MM.1S (cell line): ENCODE measurements around the gene RASSF3.

Source experiments
- DNase-seq: peaks from one replicate; pipeline ENCODE4 v3.0.0-alpha.2; 2015
- H2AFZ ChIP-seq: fragments of 300-600 bp; sonication (generic); 2 replicates; pipeline ENCODE4 v1.6.0; 2016; ENCODE audit warnings: antibody characterized with exemption, low read length
- H3F3A ChIP-seq: fragments of 300-600 bp; sonication (generic); 2 replicates; pipeline ENCODE4 v1.6.1; 2016; ENCODE audit warnings: mild to moderate bottlenecking, antibody characterized with exemption, low read length, moderate library complexity, mixed read lengths; ENCODE audit not compliant: insufficient read depth
- H3K27ac ChIP-seq: fragments of 300-600 bp; sonication (generic); 2 replicates; pipeline ENCODE4 v1.5.1; 2016; ENCODE audit warnings: mild to moderate bottlenecking, low read length
- H3K27me3 ChIP-seq: fragments of 300-600 bp; sonication (generic); replicated peaks from 2 replicates; pipeline ENCODE4 v1.6.0; 2016; ENCODE audit warnings: low read length; ENCODE audit not compliant: insufficient read depth
- H3K36me3 ChIP-seq: fragments of 300-600 bp; sonication (generic); replicated peaks from 2 replicates; pipeline ENCODE4 v1.6.1; 2016; ENCODE audit warnings: mild to moderate bottlenecking, low read length, mixed read lengths; ENCODE audit not compliant: insufficient read depth
- H3K4me1 ChIP-seq: fragments of 300-600 bp; sonication (generic); 2 replicates; pipeline ENCODE4 v1.6.1; 2016; ENCODE audit warnings: low read length, mixed read lengths
- H3K4me2 ChIP-seq: fragments of 300-600 bp; sonication (generic); 2 replicates; pipeline ENCODE4 v1.6.0; 2016; ENCODE audit warnings: low read depth, low read length
- H3K4me3 ChIP-seq: fragments of 300-600 bp; sonication (generic); 2 replicates; pipeline ENCODE4 v1.5.1; 2016; ENCODE audit warnings: low read length, mixed read lengths
- H3K79me2 ChIP-seq: fragments of 300-600 bp; sonication (generic); 2 replicates; pipeline ENCODE4 v1.6.1; 2016; ENCODE audit warnings: mixed run types, low read length, mixed read lengths
- H3K9ac ChIP-seq: fragments of 300-600 bp; sonication (generic); 2 replicates; pipeline ENCODE4 v1.6.1; 2016; ENCODE audit warnings: low read length, mixed read lengths
- H3K9me2 ChIP-seq: fragments of 300-600 bp; sonication (generic); replicated peaks from 2 replicates; pipeline ENCODE4 v1.6.1; 2016; ENCODE audit warnings: mild to moderate bottlenecking, low read length, mixed read lengths; ENCODE audit not compliant: insufficient read depth
- H3K9me3 ChIP-seq: fragments of 300-600 bp; sonication (generic); replicated peaks from 2 replicates; pipeline ENCODE4 v1.6.1; 2016; ENCODE audit warnings: mild to moderate bottlenecking, low read length, mixed read lengths; ENCODE audit not compliant: insufficient read depth
- H4K20me1 ChIP-seq: fragments of 300-600 bp; sonication (generic); 2 replicates; pipeline ENCODE4 v1.6.1; 2016; ENCODE audit warnings: mild to moderate bottlenecking, low read length, moderate library complexity, mixed read lengths; ENCODE audit not compliant: insufficient read depth
- EZH2 ChIP-seq: fragments of 300-600 bp; sonication (generic); optimal IDR thresholded peaks from 2 replicates; pipeline ENCODE3; 2017; ENCODE audit warnings: low read depth, mild to moderate bottlenecking, antibody characterized with exemption, low read length, mixed read lengths
- EZH2phosphoT487 ChIP-seq: fragments of 300-600 bp; sonication (generic); IDR thresholded peaks from 2 replicates; pipeline ENCODE4 v1.6.1; 2018; ENCODE audit warnings: antibody characterized with exemption, low read length
- TF ChIP-seq, protein P1 (sequence below): fragments of 300-600 bp; sonication (generic); IDR thresholded peaks from 2 replicates; pipeline ENCODE4 v1.5.1; 2016; ENCODE audit warnings: antibody characterized with exemption, low read length, mixed read lengths

RASSF3 gene

DNA sequence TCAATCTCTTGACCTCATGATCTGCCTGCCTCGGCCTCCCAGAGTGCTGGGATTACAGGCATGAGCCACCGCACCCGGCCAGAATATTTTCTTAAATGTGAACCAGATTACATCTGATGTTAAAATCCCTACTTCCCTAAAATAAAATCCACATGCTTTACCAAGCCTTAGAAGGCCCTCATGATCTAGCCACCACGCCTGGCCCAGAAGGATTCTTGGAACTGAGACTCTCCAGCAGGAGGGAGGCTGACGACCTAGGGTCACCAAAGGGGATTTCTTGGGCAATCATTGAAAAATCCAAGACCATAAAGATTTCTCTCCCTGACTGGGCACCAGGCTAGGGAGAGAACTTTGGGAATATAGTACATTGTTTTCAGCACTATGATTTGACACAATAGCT, 25.2 kb upstream of the RASSF3 start:
- no peak for DNase-seq
- Histone ChIP-seq H4K20me1 (no peaks in the 10 kb centered on the region), H3K79me2 (no peaks in the 10 kb centered on the region), H3K27me3 (no peaks in the 10 kb centered on the region), H2AFZ (no peak overlapping the region), H3K4me2 (no peak overlapping the region), H3K9me2 (no peaks in the 10 kb centered on the region), H3K36me3 (no peaks in the 10 kb centered on the region), H3F3A (no peaks in the 10 kb centered on the region), H3K4me1 (no peaks in the 10 kb centered on the region), H3K9ac (no peak overlapping the region), H3K9me3 (no peaks in the 10 kb centered on the region), H3K4me3 (no peak overlapping the region), H3K27ac (no peak overlapping the region)
- TF ChIP-seq EZH2 (no peak), EZH2phosphoT487 (no peak)
- TF ChIP-seq, protein P1, sequence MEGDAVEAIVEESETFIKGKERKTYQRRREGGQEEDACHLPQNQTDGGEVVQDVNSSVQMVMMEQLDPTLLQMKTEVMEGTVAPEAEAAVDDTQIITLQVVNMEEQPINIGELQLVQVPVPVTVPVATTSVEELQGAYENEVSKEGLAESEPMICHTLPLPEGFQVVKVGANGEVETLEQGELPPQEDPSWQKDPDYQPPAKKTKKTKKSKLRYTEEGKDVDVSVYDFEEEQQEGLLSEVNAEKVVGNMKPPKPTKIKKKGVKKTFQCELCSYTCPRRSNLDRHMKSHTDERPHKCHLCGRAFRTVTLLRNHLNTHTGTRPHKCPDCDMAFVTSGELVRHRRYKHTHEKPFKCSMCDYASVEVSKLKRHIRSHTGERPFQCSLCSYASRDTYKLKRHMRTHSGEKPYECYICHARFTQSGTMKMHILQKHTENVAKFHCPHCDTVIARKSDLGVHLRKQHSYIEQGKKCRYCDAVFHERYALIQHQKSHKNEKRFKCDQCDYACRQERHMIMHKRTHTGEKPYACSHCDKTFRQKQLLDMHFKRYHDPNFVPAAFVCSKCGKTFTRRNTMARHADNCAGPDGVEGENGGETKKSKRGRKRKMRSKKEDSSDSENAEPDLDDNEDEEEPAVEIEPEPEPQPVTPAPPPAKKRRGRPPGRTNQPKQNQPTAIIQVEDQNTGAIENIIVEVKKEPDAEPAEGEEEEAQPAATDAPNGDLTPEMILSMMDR, result no peak

DNA sequence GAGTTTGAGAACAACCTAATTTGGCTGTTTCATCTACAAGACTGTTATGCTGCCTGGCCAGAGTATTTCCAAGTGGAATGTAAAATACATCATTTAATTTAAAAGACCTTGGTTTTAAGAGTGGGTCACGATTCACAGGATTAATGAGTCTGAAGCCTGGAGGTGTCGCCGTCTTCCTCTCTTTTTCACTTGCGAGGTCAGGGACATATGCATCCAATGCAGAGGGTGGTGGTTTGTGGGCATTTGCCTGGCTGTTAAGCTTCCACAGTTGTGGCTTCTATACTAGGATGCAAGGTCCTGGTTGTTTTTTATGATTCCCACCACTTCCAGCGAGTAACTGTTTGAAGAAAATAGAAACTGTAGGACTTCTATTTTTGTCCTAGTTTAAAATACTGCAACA, 22.8 kb upstream of the RASSF3 start:
- no peaks in the 10 kb centered on the region for H3K4me1 ChIP-seq
- H4K20me1 ChIP-seq, result no peaks in the 10 kb centered on the region
- no peak overlapping the region for H3K4me2 ChIP-seq
- DNase-seq, result no peak
- no peak overlapping the region for H3K4me3 ChIP-seq
- H3F3A ChIP-seq, result no peaks in the 10 kb centered on the region
- H3K9ac ChIP-seq, result no peak overlapping the region
- H3K9me3 ChIP-seq, result no peaks in the 10 kb centered on the region
- TF ChIP-seq EZH2, result no peak
- TF ChIP-seq EZH2phosphoT487, result no peak
- TF ChIP-seq, protein P1, result no peak
- no peaks in the 10 kb centered on the region for H3K36me3 ChIP-seq
- H3K27ac ChIP-seq, result no peak overlapping the region
- no peaks in the 10 kb centered on the region for H3K79me2 ChIP-seq
- H2AFZ ChIP-seq, result no peak overlapping the region
- no peaks in the 10 kb centered on the region for H3K9me2 ChIP-seq
- no peaks in the 10 kb centered on the region for H3K27me3 ChIP-seq

DNA sequence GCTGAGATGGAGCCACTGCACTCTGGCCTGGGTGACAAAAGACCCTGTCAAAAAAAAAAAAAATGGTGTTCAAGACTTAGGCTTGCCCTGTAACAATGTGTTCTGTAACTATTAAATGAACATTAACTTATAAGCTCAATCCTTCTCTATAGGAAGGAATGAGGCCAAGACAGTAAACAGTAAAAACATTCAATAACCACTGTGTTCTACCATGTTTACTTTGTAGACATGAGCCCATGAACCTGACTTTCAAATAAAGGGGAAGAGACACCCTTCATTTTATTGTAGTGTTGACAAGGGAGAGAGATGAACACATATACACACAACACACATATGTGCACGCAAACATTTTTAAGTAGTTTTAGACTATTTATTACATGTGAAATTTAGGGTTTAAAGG, 20.1 kb upstream of the RASSF3 start:
- Histone ChIP-seq H3K36me3 (no peaks in the 10 kb centered on the region), H3K4me2 (no peak overlapping the region), H2AFZ (no peak overlapping the region), H3K9ac (no peak overlapping the region), H3K4me1 (no peaks in the 10 kb centered on the region), H3K27ac (no peak overlapping the region), H3K9me3 (no peaks in the 10 kb centered on the region), H4K20me1 (no peaks in the 10 kb centered on the region), H3K79me2 (no peaks in the 10 kb centered on the region), H3K27me3 (no peaks in the 10 kb centered on the region), H3K9me2 (no peaks in the 10 kb centered on the region), H3K4me3 (no peak overlapping the region), H3F3A (no peaks in the 10 kb centered on the region)
- no peak for DNase-seq
- TF ChIP-seq, protein P1, result no peak
- TF ChIP-seq EZH2 (no peak), EZH2phosphoT487 (no peak)
